Body of pancreas (tissue), 4 donors: ENCODE results near the gene DTNB. TPM values are rescaled to one million over a fixed set of nuclear protein-coding genes. Genes with fewer than 3 reads are reported as not detected.

ENCODE experiments used
- ATAC-seq: fragments of 150-250 bp; one replicate; pipeline ENCODE4 v1.9.1; 2016
- DNase-seq, 4 donors: peaks; one replicate each; pipeline ENCODE4 v3.0.0-alpha.2; 2019
- H3K27ac ChIP-seq, 4 donors: fragments of 200-600 bp; sonication (generic); 1 replicate in 3 of 4; 2 replicates in 1 of 4; pipeline versions ENCODE4 v1.5.1 to v1.6.1; 2016 to 2019; ENCODE audit warnings: mild to moderate bottlenecking in 1 of 4, mixed read lengths in 1 of 4, moderate library complexity in 1 of 4
- H3K27me3 ChIP-seq, 2 donors: fragments of 200-600 bp; sonication (generic); one replicate each; pipeline ENCODE4 v1.6.0; 2016; ENCODE audit warnings: mild to moderate bottlenecking in 1 of 2
- H3K36me3 ChIP-seq, 2 donors: fragments of 200-600 bp; sonication (generic); replicated peaks in 1 of 2; 2 replicates each; pipeline ENCODE4 v1.5.1; 2016; ENCODE audit warnings: low read depth in 2 of 2; ENCODE audit not compliant: insufficient read depth in 1 of 2
- H3K4me1 ChIP-seq: fragments of 200-600 bp; sonication (generic); one replicate; pipeline ENCODE4 v1.6.0; 2016
- H3K4me3 ChIP-seq, 2 donors: fragments of 200-600 bp; sonication (generic); 1 replicate in 1 of 2; 2 replicates in 1 of 2; pipeline ENCODE4 v1.5.1; 2016 to 2019
- H3K9me3 ChIP-seq, 3 donors: fragments of 200-600 bp; sonication (generic); 1 replicate in 2 of 3; 2 replicates in 1 of 3; pipeline ENCODE4 v1.5.1; 2016
- POLR2A ChIP-seq, 3 donors: fragments of 450-650 bp; IDR thresholded peaks; one replicate each; pipeline ENCODE4 v1.6.1; 2016; ENCODE audit warnings: antibody characterized with exemption in 3 of 3, mild to moderate bottlenecking in 2 of 3
- WGBS, 2 donors: methylation state at CpG; one replicate each; pipeline ENCODE4 v1.1.5; 2017; 5-methylcytosine and 5-hydroxymethylcytosine counted together
- intact Hi-C: fragments of 100-400 bp; cut with DNase I; formaldehyde crosslinking; loops from one replicate; pipeline ENCODE4 v1.15.1; 2023
- total RNA-seq, 2 donors: library from RNA; depleted of rRNA; stranded (reverse); fragments of >200 nt; gene quantifications; one replicate each; pipeline ENCODE4 v1.1.0, GENCODE V29; 2016
- TF ChIP-seq, protein P1 (sequence below), 7 experiments: fragments of 450-650 bp in 4 of 7; fragments of 200-600 bp in 3 of 7; sonication (generic) in 3 of 7; IDR thresholded peaks; one replicate each; pipeline ENCODE4 v1.5.1; 2016 to 2019; ENCODE audit warnings: antibody characterized with exemption in 7 of 7

Gene DTNB
- total RNA-seq, 2 donors from 2014 or later: 17.8 to 22.6 TPM

DNA sequence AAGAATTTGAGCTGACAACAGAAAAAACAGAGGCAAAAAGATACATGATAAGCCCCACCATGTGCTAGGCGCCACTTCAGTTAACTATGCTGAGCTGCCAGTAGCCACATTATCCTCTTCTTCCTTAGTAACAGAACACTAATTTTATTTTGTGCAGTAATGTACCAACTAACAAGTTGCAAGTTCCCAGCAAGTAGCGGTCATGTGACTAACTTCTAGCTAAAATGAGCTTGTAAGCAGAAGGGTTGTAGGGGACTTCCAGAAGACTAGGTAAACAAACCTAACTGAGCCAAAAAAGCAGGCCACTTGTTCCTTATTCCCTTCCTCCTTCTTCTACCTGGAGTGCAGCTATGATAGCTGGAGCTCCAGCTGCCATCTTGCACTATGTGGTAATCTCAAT lies 75.5 kb downstream of the DTNB start:
- Histone ChIP-seq H3K4me3 (no peak overlapping the region), H3K9me3 (no peaks in the 10 kb centered on the region), H3K27me3 (no peaks in the 10 kb centered on the region), H3K27ac (no peak overlapping the region), H3K36me3 (no peaks in the 10 kb centered on the region), H3K4me1 (no peaks in the 10 kb centered on the region)
- 93 to 96% methylated on average over 2 of the region's 2 CpGs for WGBS, 2 donors
- DNase-seq (no peak), ATAC-seq (no peak)
- no peak for TF ChIP-seq POLR2A (IDR thresholded peaks at IDR 0.05)
- TF ChIP-seq, protein P1, sequence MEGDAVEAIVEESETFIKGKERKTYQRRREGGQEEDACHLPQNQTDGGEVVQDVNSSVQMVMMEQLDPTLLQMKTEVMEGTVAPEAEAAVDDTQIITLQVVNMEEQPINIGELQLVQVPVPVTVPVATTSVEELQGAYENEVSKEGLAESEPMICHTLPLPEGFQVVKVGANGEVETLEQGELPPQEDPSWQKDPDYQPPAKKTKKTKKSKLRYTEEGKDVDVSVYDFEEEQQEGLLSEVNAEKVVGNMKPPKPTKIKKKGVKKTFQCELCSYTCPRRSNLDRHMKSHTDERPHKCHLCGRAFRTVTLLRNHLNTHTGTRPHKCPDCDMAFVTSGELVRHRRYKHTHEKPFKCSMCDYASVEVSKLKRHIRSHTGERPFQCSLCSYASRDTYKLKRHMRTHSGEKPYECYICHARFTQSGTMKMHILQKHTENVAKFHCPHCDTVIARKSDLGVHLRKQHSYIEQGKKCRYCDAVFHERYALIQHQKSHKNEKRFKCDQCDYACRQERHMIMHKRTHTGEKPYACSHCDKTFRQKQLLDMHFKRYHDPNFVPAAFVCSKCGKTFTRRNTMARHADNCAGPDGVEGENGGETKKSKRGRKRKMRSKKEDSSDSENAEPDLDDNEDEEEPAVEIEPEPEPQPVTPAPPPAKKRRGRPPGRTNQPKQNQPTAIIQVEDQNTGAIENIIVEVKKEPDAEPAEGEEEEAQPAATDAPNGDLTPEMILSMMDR (IDR thresholded peaks at IDR 0.05): no peak
- intact Hi-C loops: no loop called here

DNA sequence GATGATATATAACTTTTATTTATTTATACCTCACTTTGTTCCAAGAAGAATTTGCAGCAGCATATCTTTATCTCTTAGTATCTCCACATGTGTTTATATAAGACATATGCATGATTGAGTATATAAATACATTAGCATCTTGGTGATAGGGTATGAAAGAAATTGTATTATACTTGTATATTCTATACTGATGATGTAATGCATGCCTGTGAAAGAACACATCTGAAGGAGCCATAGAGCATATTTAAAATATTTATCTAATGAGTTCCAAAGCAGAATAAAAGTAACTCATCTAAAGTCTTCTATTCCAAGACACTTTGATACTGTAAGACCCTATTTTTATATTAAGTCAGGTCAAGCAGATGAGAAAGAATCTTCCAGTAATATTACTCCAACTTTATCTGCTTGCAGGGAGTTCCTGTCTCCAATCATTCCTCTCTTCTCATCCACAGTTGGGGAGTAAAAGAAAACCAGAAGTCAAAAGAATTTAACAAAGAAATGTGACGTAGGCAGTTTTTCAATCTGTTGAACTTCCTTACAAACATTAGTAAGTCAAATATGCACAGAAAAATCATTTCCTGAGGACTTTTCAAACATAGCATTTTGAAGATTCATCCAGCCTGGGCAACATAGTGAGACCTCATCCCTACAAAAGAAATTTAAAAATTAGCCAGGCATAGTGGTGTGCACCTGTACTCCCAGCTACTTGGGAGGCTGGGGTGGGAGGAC lies 76.7 kb downstream of the DTNB start:
- no peak overlapping the region for H3K27ac ChIP-seq
- intact Hi-C loops: no loop called here
- no peak overlapping the region for H3K4me3 ChIP-seq
- no peak for TF ChIP-seq POLR2A (IDR thresholded peaks at IDR 0.05)
- TF ChIP-seq, protein P1 (IDR thresholded peaks at IDR 0.05): no peak
- ATAC-seq (no peak), DNase-seq (no peak)
- H3K36me3 ChIP-seq: no peaks in the 10 kb centered on the region
- H3K27me3 ChIP-seq: no peaks in the 10 kb centered on the region
- H3K4me1 ChIP-seq: no peaks in the 10 kb centered on the region
- WGBS, 2 donors: 78 to 93% methylated on average over 1 of the region's 1 CpG
- H3K9me3 ChIP-seq: no peaks in the 10 kb centered on the region

DNA sequence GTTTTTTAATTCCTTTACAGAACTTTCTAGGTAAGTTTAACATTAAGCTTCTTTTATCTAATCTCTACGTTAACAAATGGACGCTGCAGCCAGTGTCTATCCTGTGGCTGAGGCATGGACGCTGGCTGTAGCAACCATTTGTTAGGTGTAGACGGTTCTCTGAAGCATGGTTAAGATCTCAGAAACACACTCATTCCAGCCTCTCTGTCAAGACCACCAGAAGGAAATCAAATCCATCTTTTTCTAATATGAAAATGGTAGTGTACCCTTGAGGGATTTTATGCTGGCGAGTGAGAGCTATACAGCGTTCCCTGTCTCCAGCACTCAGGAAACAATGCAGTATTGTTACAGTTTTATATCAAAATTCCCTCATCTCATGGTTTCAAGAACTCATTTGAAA lies 78.0 kb downstream of the DTNB start:
- H3K27ac ChIP-seq: no peak overlapping the region
- no peak overlapping the region for H3K4me3 ChIP-seq
- ATAC-seq (no peak), DNase-seq (no peak)
- intact Hi-C loops: no loop called here
- H3K4me1 ChIP-seq: no peaks in the 10 kb centered on the region
- no peaks in the 10 kb centered on the region for H3K9me3 ChIP-seq
- no peak for TF ChIP-seq POLR2A (IDR thresholded peaks at IDR 0.05)
- TF ChIP-seq, protein P1 (IDR thresholded peaks at IDR 0.05): no peak
- no peaks in the 10 kb centered on the region for H3K27me3 ChIP-seq
- H3K36me3 ChIP-seq: no peaks in the 10 kb centered on the region
- 74 to 79% methylated on average over 6 of the region's 6 CpGs for whole genome bisulfite sequencing, 2 donors

DNA sequence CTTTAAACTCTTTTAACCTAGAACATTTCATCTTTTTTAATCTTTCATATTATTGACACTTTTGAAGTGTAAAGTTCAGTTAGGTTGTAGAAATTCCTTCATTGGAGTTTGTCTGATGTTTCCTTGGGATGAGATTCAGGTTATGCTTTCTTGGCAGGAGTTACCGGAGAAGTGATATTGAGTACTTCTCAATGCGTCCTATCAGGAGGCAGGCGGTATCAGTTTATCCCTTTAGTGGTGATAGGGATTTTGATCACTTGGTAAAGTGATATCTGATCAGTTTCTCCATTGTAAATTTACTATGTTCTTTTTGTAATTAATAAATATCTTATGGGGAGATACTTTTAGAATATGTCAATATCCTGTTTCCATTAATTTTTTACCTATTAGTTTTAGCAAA lies 78.4 kb downstream of the DTNB start:
- Histone ChIP-seq H3K9me3 (no peaks in the 10 kb centered on the region), H3K4me3 (no peak overlapping the region), H3K27ac (no peak overlapping the region), H3K4me1 (no peaks in the 10 kb centered on the region), H3K36me3 (no peaks in the 10 kb centered on the region), H3K27me3 (no peaks in the 10 kb centered on the region)
- intact Hi-C loops: no loop called here
- no peak for ATAC-seq
- 71 to 80% methylated on average over 3 of the region's 3 CpGs for WGBS, 2 donors
- no peak for DNase-seq
- no peak for TF ChIP-seq POLR2A (IDR thresholded peaks at IDR 0.05)
- TF ChIP-seq, protein P1 (IDR thresholded peaks at IDR 0.05): no peak

DNA sequence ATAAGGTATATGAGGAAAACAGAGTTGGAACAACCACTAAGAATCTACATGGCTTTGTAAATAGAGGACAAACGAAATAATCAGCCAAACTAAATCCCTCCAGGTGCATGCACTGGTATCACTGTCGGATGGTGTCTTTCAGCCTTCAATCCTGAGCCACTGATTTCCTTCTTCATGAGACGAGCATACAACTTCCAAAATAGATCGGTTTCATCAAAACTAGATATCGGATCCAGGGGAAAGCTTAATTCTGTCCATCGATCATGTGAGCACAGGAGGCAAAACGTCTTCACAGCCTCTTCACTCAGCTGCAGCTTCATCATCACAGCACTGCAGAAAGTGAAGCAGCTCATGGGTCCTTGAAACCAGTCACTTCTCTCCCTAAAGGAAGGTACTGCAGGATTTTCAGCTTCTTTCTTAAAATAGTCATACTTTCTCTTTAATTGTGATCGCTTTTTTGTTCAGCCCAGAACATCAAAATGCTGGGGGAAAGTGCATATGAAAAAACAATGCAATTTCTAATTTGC lies 80.5 kb downstream of the DTNB start:
- Histone ChIP-seq H3K4me1 (no peaks in the 10 kb centered on the region), H3K4me3 (no peak overlapping the region), H3K27ac (no peak overlapping the region), H3K9me3 (no peaks in the 10 kb centered on the region), H3K36me3 (no peaks in the 10 kb centered on the region), H3K27me3 (no peaks in the 10 kb centered on the region)
- intact Hi-C loops: no loop called here
- WGBS, 2 donors: 79% methylated on average over 8 of the region's 8 CpGs
- no peak for ATAC-seq
- TF ChIP-seq POLR2A (IDR thresholded peaks at IDR 0.05): no peak
- TF ChIP-seq, protein P1 (IDR thresholded peaks at IDR 0.05): no peak
- DNase-seq: no peak
